ENCODE measurements around the gene GPR12. TPM values are rescaled to one million over a fixed set of nuclear protein-coding genes. Genes with fewer than 3 reads are reported as not detected.

GPR12 gene
- polyA plus RNA-seq, 10 donors, result 0.07 to 0.35 (median 0.11) TPM

DNA sequence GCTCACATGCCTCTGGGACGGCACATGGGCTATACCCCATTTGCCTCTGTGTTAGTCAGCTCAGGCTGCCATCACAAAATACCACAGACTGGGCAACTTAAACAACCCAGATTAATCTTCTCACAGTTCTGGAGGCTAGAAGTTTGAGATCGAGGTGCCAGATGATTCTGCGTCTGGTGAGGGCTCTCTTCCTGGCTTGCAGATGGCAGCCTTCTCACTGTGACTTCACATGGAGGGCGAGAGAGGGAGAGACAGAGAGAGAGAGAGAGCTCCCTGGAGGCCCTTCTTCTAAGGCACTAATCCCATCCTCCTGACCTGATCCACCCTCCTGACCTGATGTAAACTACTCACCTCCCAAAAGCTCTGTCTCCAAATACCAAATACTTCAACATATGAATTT lies 55.0 kb downstream of the GPR12 start:
- DNase-seq, result no peak

Other genes with a start within 250 kb of the GPR12 start
- 10 to 100 TPM; 10.6 to 17.1 (median 12.3) TPM for gene WASF3, start 203.1 kb downstream of the GPR12 start, polyA plus RNA-seq (ENCODE audit: insufficient read length in 10 of 10)

Measured in muscle of back (tissue), 11 donors.